Measurements from ENCODE around the gene LRRC74B.

DNA sequence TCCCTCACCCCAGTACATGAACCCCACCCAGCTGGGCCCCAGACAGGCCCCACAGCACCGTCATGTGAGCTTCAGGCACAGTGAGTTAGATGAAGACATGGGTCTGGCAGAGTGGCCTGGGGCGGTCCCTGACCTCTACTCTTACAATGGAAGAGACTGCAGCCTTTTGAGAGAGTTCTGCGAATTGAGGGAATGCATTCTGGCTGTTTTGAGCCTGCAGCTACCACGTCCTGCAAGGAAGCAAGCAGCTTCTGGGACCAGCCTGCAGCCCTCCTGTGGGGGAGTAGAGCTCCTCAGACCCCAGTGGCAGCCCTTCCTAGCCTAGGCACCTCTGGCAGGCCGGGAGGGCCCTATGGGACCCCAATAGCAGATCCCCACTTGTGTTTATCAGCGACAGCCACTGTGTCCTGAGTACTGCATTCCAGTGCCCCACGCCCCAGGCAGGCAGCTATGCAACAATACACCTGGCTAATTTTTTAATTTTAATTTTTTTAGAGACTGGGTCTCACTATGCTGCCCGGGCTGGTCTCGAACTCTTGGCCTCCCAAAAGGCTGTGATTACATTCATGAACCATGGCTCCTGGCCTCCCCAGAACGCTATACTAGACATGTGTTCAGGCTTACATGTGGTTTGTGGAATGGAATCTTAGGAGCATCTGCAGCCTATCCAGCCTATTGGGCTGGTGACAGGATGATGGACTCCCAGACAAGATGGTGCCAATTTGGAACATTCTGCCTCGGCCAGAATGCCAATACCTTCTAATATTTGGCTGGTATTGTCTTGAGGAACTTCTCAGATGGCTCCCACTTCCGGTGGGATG, 12.7 kb upstream of the LRRC74B start:
- TF ChIP-seq, protein P1, sequence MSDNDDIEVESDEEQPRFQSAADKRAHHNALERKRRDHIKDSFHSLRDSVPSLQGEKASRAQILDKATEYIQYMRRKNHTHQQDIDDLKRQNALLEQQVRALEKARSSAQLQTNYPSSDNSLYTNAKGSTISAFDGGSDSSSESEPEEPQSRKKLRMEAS (IDR thresholded peaks at IDR 0.05; ENCODE audit: low read depth): no peak
- TF ChIP-seq ELF1 (IDR thresholded peaks at IDR 0.05): no peak

All from SK-N-SH (cell line).